B cell (primary cell): ENCODE results near the gene PAX3. TPM values are rescaled to one million over a fixed set of nuclear protein-coding genes. Genes with fewer than 3 reads are reported as not detected.

Source experiments
- ATAC-seq: fragments of 200-7000 bp; cut with Tn5 transposase; one replicate; pipeline ENCODE4 v1.10.0; 2021; ENCODE audit warnings: low read depth, mild to moderate bottlenecking, moderate number of reproducible peaks, moderate library complexity
- CTCF ChIA-PET: fragments of 350-600 bp; sonication (Branson Sonifier 250); formaldehyde crosslinking; loops from one replicate; lab custom pipeline; 2021; ENCODE audit warnings: antibody characterized with exemption, inconsistent platforms; lab: Charles Lee
- POLR2A ChIA-PET: fragments of 350-600 bp; sonication (Branson Sonifier 250); formaldehyde crosslinking; loops from one replicate; lab custom pipeline; 2021; ENCODE audit warnings: antibody characterized with exemption; lab: Charles Lee
- DNase-seq: peaks from one replicate; pipeline ENCODE4 v3.0.0; 2013
- H2AFZ ChIP-seq: 2 replicates; pipeline ENCODE4 v1.6.1; 2012; ENCODE audit warnings: mild to moderate bottlenecking, low read depth, low read length; ENCODE audit not compliant: insufficient read depth, poor library complexity, severe bottlenecking
- H3K27ac ChIP-seq, 2 donors: 1 replicate in 1 of 2; 2 replicates in 1 of 2; pipeline ENCODE4 v1.5.1; 2012 to 2013; ENCODE audit warnings: low read length in 2 of 2, mild to moderate bottlenecking in 2 of 2, moderate library complexity in 1 of 2
- H3K27me3 ChIP-seq, 4 experiments: fragments of 200-600 bp in 1 of 4; sonication (generic) in 1 of 4; replicated peaks in 1 of 4; 1 replicate in 2 of 4; 2 replicates in 2 of 4; pipeline versions ENCODE4 v1.6.1 to v1.7.0; 2013 to 2016; ENCODE audit warnings: low read length in 3 of 4, mild to moderate bottlenecking in 2 of 4, mixed read lengths in 1 of 4, moderate library complexity in 1 of 4; ENCODE audit not compliant: insufficient read depth in 4 of 4, control insufficient read depth in 3 of 4; ENCODE audit errors: control extremely low read depth in 1 of 4
- H3K36me3 ChIP-seq, 2 experiments: replicated peaks in 1 of 2; 1 replicate in 1 of 2; 2 replicates in 1 of 2; pipeline versions ENCODE4 v1.6.1 to v1.7.1; 2013; ENCODE audit warnings: low read length in 1 of 2; ENCODE audit not compliant: insufficient read depth in 2 of 2, control insufficient read depth in 1 of 2; ENCODE audit errors: control extremely low read depth in 1 of 2, extremely low read depth in 1 of 2
- H3K4me1 ChIP-seq, 2 donors: fragments of 200-600 bp in 1 of 2; sonication (generic) in 1 of 2; 1 replicate in 1 of 2; 2 replicates in 1 of 2; pipeline versions ENCODE4 v1.5.1 to v1.6.1; 2013 to 2017; ENCODE audit warnings: low read length in 2 of 2; ENCODE audit not compliant: control insufficient read depth in 2 of 2, insufficient read depth in 2 of 2
- H3K4me2 ChIP-seq: replicated peaks from 2 replicates; pipeline ENCODE3; 2012; ENCODE audit warnings: mild to moderate bottlenecking, low read depth, low read length; ENCODE audit not compliant: poor library complexity, severe bottlenecking
- H3K4me3 ChIP-seq, 5 experiments: fragments of 200-600 bp in 1 of 5; sonication (generic) in 1 of 5; 1 replicate in 3 of 5; 2 replicates in 2 of 5; pipeline versions ENCODE4 v1.5.1 to v1.7.0; 2011 to 2016; ENCODE audit warnings: low read length in 4 of 5, mild to moderate bottlenecking in 4 of 5, low read depth in 2 of 5, control low read depth in 1 of 5, moderate library complexity in 1 of 5; ENCODE audit not compliant: insufficient read depth in 1 of 5; ENCODE audit errors: control extremely low read depth in 1 of 5, extremely low read depth in 1 of 5
- H3K79me2 ChIP-seq: fragments of 200-600 bp; sonication (generic); one replicate; pipeline ENCODE4 v1.6.0; 2016; ENCODE audit warnings: low read length; ENCODE audit not compliant: control insufficient read depth, insufficient read depth
- H3K9ac ChIP-seq: fragments of 200-600 bp; sonication (generic); 2 replicates; pipeline ENCODE4 v1.6.1; 2017; ENCODE audit warnings: mild to moderate bottlenecking, low read length, moderate library complexity
- H3K9me3 ChIP-seq, 3 donors: one replicate each; pipeline versions ENCODE4 v1.6.1 to v1.7.1; 2013; ENCODE audit warnings: low read length in 2 of 3; ENCODE audit not compliant: control insufficient read depth in 2 of 3, insufficient read depth in 1 of 3; ENCODE audit errors: control extremely low read depth in 1 of 3
- H4K20me1 ChIP-seq: 2 replicates; pipeline ENCODE4 v1.6.0; 2012; ENCODE audit warnings: mild to moderate bottlenecking, low read length; ENCODE audit not compliant: insufficient read depth, control insufficient read depth, poor library complexity, severe bottlenecking
- H3K27ac Mint-ChIP-seq: one replicate; pipeline ENCODE4 v1.8.0; 2021; ENCODE audit warnings: mixed read lengths
- H3K27me3 Mint-ChIP-seq: one replicate; pipeline ENCODE4 v1.8.0; 2021; ENCODE audit warnings: mixed read lengths
- H3K4me1 Mint-ChIP-seq: one replicate; pipeline ENCODE4 v1.8.0; 2021; ENCODE audit warnings: mixed read lengths
- H3K4me3 Mint-ChIP-seq: one replicate; pipeline ENCODE4 v1.8.0; 2021; ENCODE audit warnings: mixed read lengths
- H3K9me3 Mint-ChIP-seq: one replicate; pipeline ENCODE4 v1.8.0; 2022; ENCODE audit warnings: mixed read lengths; ENCODE audit not compliant: insufficient read depth
- CTCF ChIP-seq: fragments of 200-600 bp; IDR thresholded peaks from one replicate; pipeline ENCODE4 v1.8.0; 2022; ENCODE audit warnings: antibody characterized with exemption, mild to moderate bottlenecking
- EZH2 ChIP-seq: IDR thresholded peaks from 2 replicates; pipeline ENCODE4 v1.6.1; 2012; ENCODE audit warnings: borderline replicate concordance, low read depth, mild to moderate bottlenecking, moderate library complexity, low read length; ENCODE audit not compliant: insufficient read depth, poor library complexity, severe bottlenecking
- WGBS: methylation state at CpG from one replicate; pipeline ENCODE4 v1.1.5; 2013; ENCODE audit warnings: missing lambda C conversion rate; ENCODE audit not compliant: insufficient coverage; 5-methylcytosine and 5-hydroxymethylcytosine counted together
- intact Hi-C: fragments of 100-400 bp; cut with micrococcal nuclease; formaldehyde crosslinking; loops from one replicate; pipeline ENCODE4 v1.10.0; 2022
- polyA plus RNA-seq: library from polyadenylated mRNA; depleted of rRNA; stranded (reverse); fragments of >200 nt; gene quantifications from 2 replicates; pipeline ENCODE4 v1.2.3, GENCODE V29; 2012
- total RNA-seq, 2 donors: library from RNA; stranded (reverse); fragments of 120-200 nt in 1 of 2; gene quantifications; 1 replicate in 1 of 2; 2 replicates in 1 of 2; pipeline versions ENCODE4 v1.2.3 to v1.2.4, GENCODE V29; 2013 to 2022

The PAX3 gene
- total and polyA plus RNA-seq, 2 donors (not counting 1 experiment from before 2014, with no cell fraction given): not detected

GRCh38 chr2:222213049-222213448 lies 85.7 kb downstream of the PAX3 start:
- 93% methylated on average over 4 of the region's 5 CpGs for WGBS

GRCh38 chr2:222212571-222212970 lies 86.2 kb downstream of the PAX3 start:
- Histone ChIP-seq H3K79me2 (no peaks in the 10 kb centered on the region), H2AFZ (no peak overlapping the region), H3K9me3 (no peaks in the 10 kb centered on the region), H3K27me3 (no peaks in the 10 kb centered on the region), H3K27ac (no peak overlapping the region), H3K9ac (no peak overlapping the region), H3K4me2 (no peak overlapping the region), H3K4me3 (no peak overlapping the region), H3K36me3 (no peaks in the 10 kb centered on the region), H4K20me1 (no peaks in the 10 kb centered on the region), H3K4me1 (no peaks in the 10 kb centered on the region)
- ChIA-PET POLR2A (no interaction called here), CTCF (no interaction called here)
- no peaks in the 10 kb centered on the region for H3K4me1 Mint-ChIP-seq
- H3K27me3 Mint-ChIP-seq: peaks cover 8% of the 10 kb centered on the region
- H3K4me3 Mint-ChIP-seq: no peak overlapping the region
- intact Hi-C loops: no loop called here
- no peak for ATAC-seq
- DNase-seq: no peak
- WGBS: 80% methylated on average over 1 of the region's 4 CpGs
- TF ChIP-seq EZH2 (no peak), CTCF (no peak)
- H3K27ac Mint-ChIP-seq: no peak overlapping the region
- H3K9me3 Mint-ChIP-seq: no peaks in the 10 kb centered on the region

More at GRCh38 chr2:222213049-222213448, 85.7 kb downstream of the PAX3 start:
- Histone ChIP-seq H3K27me3 (no peaks in the 10 kb centered on the region), H3K27ac (no peak overlapping the region), H3K9ac (no peak overlapping the region), H3K36me3 (no peaks in the 10 kb centered on the region), H4K20me1 (no peaks in the 10 kb centered on the region), H3K79me2 (no peaks in the 10 kb centered on the region), H3K9me3 (no peaks in the 10 kb centered on the region), H3K4me3 (no peak overlapping the region), H2AFZ (no peak overlapping the region), H3K4me2 (no peak overlapping the region), H3K4me1 (no peaks in the 10 kb centered on the region)
- H3K4me1 Mint-ChIP-seq: no peaks in the 10 kb centered on the region
- ATAC-seq (no peak), DNase-seq (no peak)
- intact Hi-C loops: no loop called here
- ChIA-PET CTCF (no interaction called here), POLR2A (no interaction called here)
- H3K27ac Mint-ChIP-seq: no peak overlapping the region
- H3K27me3 Mint-ChIP-seq: peaks cover 8% of the 10 kb centered on the region
- H3K4me3 Mint-ChIP-seq: no peak overlapping the region
- H3K9me3 Mint-ChIP-seq: no peaks in the 10 kb centered on the region
- no peak for TF ChIP-seq CTCF
- no peak for TF ChIP-seq EZH2
